Prostate gland (tissue), 2 donors: ENCODE measurements around the gene ZNF804B. TPM values are rescaled to one million over a fixed set of nuclear protein-coding genes. Genes with fewer than 3 reads are reported as not detected.

Experiments
- DNase-seq: peaks from one replicate; pipeline ENCODE4 v3.0.0-alpha.2; 2019; ENCODE audit warnings: low spot score
- H3K27ac ChIP-seq, 2 donors: fragments of 200-600 bp; sonication (generic); 2 replicates each; pipeline ENCODE4 v1.5.1; 2017 to 2019
- H3K27me3 ChIP-seq: fragments of 200-600 bp; sonication (generic); replicated peaks from 2 replicates; pipeline ENCODE4 v1.5.1; 2019; ENCODE audit not compliant: insufficient read depth
- H3K36me3 ChIP-seq, 2 donors: fragments of 200-600 bp; sonication (generic); 1 replicate in 1 of 2; 2 replicates in 1 of 2; pipeline versions ENCODE4 v1.5.1 to v1.8.1; 2017 to 2019
- H3K4me1 ChIP-seq: fragments of 200-600 bp; sonication (generic); replicated peaks from 2 replicates; pipeline ENCODE4 v1.5.1; 2019
- H3K4me3 ChIP-seq, 2 donors: fragments of 200-600 bp; sonication (generic); 2 replicates each; pipeline ENCODE4 v1.5.1; 2017 to 2019
- H3K9me3 ChIP-seq: fragments of 200-600 bp; sonication (generic); 2 replicates; pipeline ENCODE4 v1.5.1; 2017
- CTCF ChIP-seq, 4 experiments: fragments of 200-600 bp in 2 of 4; fragments of 450-650 bp in 2 of 4; sonication (generic) in 2 of 4; IDR thresholded peaks; 1 replicate in 3 of 4; 2 replicates in 1 of 4; pipeline ENCODE4 v1.5.1; 2016 to 2019; ENCODE audit warnings: antibody characterized with exemption in 4 of 4, mild to moderate bottlenecking in 2 of 4, moderate library complexity in 2 of 4
- POLR2A ChIP-seq: fragments of 450-650 bp; IDR thresholded peaks from one replicate; pipeline ENCODE4 v1.6.1; 2016; ENCODE audit warnings: antibody characterized with exemption, mild to moderate bottlenecking
- POLR2AphosphoS5 ChIP-seq: sonication (generic); formaldehyde crosslinking; IDR thresholded peaks from one replicate; pipeline ENCODE4 v1.6.1; 2017; ENCODE audit warnings: antibody characterized with exemption
- WGBS: methylation state at CpG from one replicate; pipeline ENCODE4 v1.1.5; 2018; 5-methylcytosine and 5-hydroxymethylcytosine counted together
- intact Hi-C: fragments of 100-400 bp; cut with DNase I; formaldehyde crosslinking; loops from one replicate; pipeline ENCODE4 v1.14.2; 2022
- total RNA-seq, 2 donors: library from RNA; depleted of rRNA; stranded (reverse); fragments of >200 nt; gene quantifications; one replicate each; pipeline ENCODE4 v1.1.0, GENCODE V29; 2016

Gene ZNF804B
- total RNA-seq, 2 donors from 2014 or later: 0.05 TPM; not detected in 1

- Histone ChIP-seq H3K27ac (no peak overlapping the region), H3K4me3 (no peak overlapping the region), H3K36me3 (no peaks in the 10 kb centered on the region), H3K9me3 (no peaks in the 10 kb centered on the region), H3K4me1 (no peaks in the 10 kb centered on the region), H3K27me3 (no peaks in the 10 kb centered on the region)
- DNase-seq: no peak
- TF ChIP-seq CTCF (IDR thresholded peaks at IDR 0.05) (no peak), POLR2AphosphoS5 (no peak), POLR2A (no peak)
- WGBS: 73% methylated on average over 3 of the region's 3 CpGs
- intact Hi-C loops: no loop called here
Measured at GRCh38 chr7:88792361-88792760, 32.9 kb downstream of the ZNF804B start.

GRCh38 chr7:88795553-88795952, 36.1 kb downstream of the ZNF804B start, which contains the start of gene TEX47:
TSS of gene TEX47 (minus strand) at chr7:88795737. CDS start at chr7:88794942, 795 bp downstream.
- no peaks in the 10 kb centered on the region for H3K36me3 ChIP-seq
- H3K27ac ChIP-seq: no peak within 1 kb of the TSS
- H3K9me3 ChIP-seq: no peaks in the 10 kb centered on the region
- H3K4me3 ChIP-seq: no peak within 1 kb of the TSS
- no peaks in the 10 kb centered on the region for H3K27me3 ChIP-seq
- intact Hi-C loops: no loop called here
- no peak for DNase-seq
- TF ChIP-seq POLR2A (no peak), POLR2AphosphoS5 (no peak), CTCF (IDR thresholded peaks at IDR 0.05) (no peak)
- 79% methylated on average over 7 of the region's 7 CpGs for WGBS
- no peaks in the 10 kb centered on the region for H3K4me1 ChIP-seq

- DNase-seq: no peak
- H3K36me3 ChIP-seq: no peaks in the 10 kb centered on the region
- H3K9me3 ChIP-seq: no peaks in the 10 kb centered on the region
- H3K27me3 ChIP-seq: no peaks in the 10 kb centered on the region
- H3K27ac ChIP-seq: no peak overlapping the region
- 56% methylated on average over 3 of the region's 3 CpGs for WGBS
- intact Hi-C loops: no loop called here
- no peaks in the 10 kb centered on the region for H3K4me1 ChIP-seq
- no peak overlapping the region for H3K4me3 ChIP-seq
- no peak for TF ChIP-seq POLR2AphosphoS5
Measured at GRCh38 chr7:88801046-88801445, 41.5 kb downstream of the ZNF804B start.

GRCh38 chr7:88806280-88807037, 47.0 kb downstream of the ZNF804B start:
- Histone ChIP-seq H3K9me3 (no peaks in the 10 kb centered on the region), H3K27me3 (no peaks in the 10 kb centered on the region), H3K36me3 (no peaks in the 10 kb centered on the region), H3K4me1 (no peaks in the 10 kb centered on the region), H3K4me3 (no peak overlapping the region), H3K27ac (no peak overlapping the region)
- WGBS: 87% methylated on average over 2 of the region's 2 CpGs
- TF ChIP-seq POLR2AphosphoS5 (no peak), POLR2A (no peak), CTCF (IDR thresholded peaks at IDR 0.05) (no peak)
- no peak for DNase-seq
- intact Hi-C loops: no loop called here

- no peak for TF ChIP-seq CTCF (IDR thresholded peaks at IDR 0.05)
- TF ChIP-seq POLR2AphosphoS5: no peak
- TF ChIP-seq POLR2A: no peak
- H3K9me3 ChIP-seq: no peaks in the 10 kb centered on the region
- H3K27ac ChIP-seq: no peak overlapping the region
- no peaks in the 10 kb centered on the region for H3K36me3 ChIP-seq
- no peaks in the 10 kb centered on the region for H3K4me1 ChIP-seq
- no peak for DNase-seq
- intact Hi-C loops: no loop called here
- H3K4me3 ChIP-seq: no peak overlapping the region
- H3K27me3 ChIP-seq: no peaks in the 10 kb centered on the region
Measured at GRCh38 chr7:88818552-88818951, 59.1 kb downstream of the ZNF804B start.
